Erythroblast (primary cell): Measurements from ENCODE around the gene ACTN1.

Experiments
- GATA1 ChIP-seq: IDR thresholded peaks from 2 replicates; pipeline ENCODE4 v1.6.1; 2011; ENCODE audit warnings: low read depth, mild to moderate bottlenecking, control low read depth, low read length, moderate library complexity
- POLR2A ChIP-seq: IDR thresholded peaks from 2 replicates; pipeline ENCODE4 v1.6.1; 2011; ENCODE audit warnings: mild to moderate bottlenecking, low read length

GRCh38 chr14:69014829-69015259, 35.7 kb upstream of the ACTN1 start:
- TF ChIP-seq POLR2A (no peak), GATA1 (no peak)
